UCSD-AML1 (cell line): ENCODE measurements around the gene CPNE1.

Source experiments
- DNase-seq: peaks from one replicate; lab custom pipeline; 2025; ENCODE audit not compliant: unreplicated experiment; lab: John Stamatoyannopoulos, UW

The CPNE1 gene

GRCh38 chr20:35600993-35601973 is 63.4 kb downstream of the CPNE1 start:
- peak; percentile 77 for DNase-seq

GRCh38 chr20:35600176-35600992 is 64.3 kb downstream of the CPNE1 start:
- no peak for DNase-seq

GRCh38 chr20:35599776-35600120 is 65.0 kb downstream of the CPNE1 start:
- no peak for DNase-seq

- DNase-seq: no peak
These were observed 65.6 kb downstream of the CPNE1 start for GRCh38 chr20:35598899-35599775.

GRCh38 chr20:35598476-35598875 is 66.2 kb downstream of the CPNE1 start:
- DNase-seq: no peak

- DNase-seq: no peak
These were observed 67.5 kb downstream of the CPNE1 start for GRCh38 chr20:35597186-35597585.

- no peak for DNase-seq
These were observed 68.8 kb downstream of the CPNE1 start for GRCh38 chr20:35595901-35596300.

- no peak for DNase-seq
These were observed 69.2 kb downstream of the CPNE1 start for GRCh38 chr20:35595456-35595855.

- DNase-seq: no peak
These were observed 72.2 kb downstream of the CPNE1 start for GRCh38 chr20:35592339-35592974.

- no peak for DNase-seq
These were observed 76.3 kb downstream of the CPNE1 start for GRCh38 chr20:35588397-35588796.

GRCh38 chr20:35587436-35587835 is 77.3 kb downstream of the CPNE1 start:
- no peak for DNase-seq

GRCh38 chr20:35586751-35587425 is 77.8 kb downstream of the CPNE1 start:
- DNase-seq: no peak

GRCh38 chr20:35583636-35584560 is 80.8 kb downstream of the CPNE1 start:
- DNase-seq: no peak

GRCh38 chr20:35582741-35583404 is 81.8 kb downstream of the CPNE1 start:
- no peak for DNase-seq

GRCh38 chr20:35582131-35582530 is 82.6 kb downstream of the CPNE1 start:
- no peak for DNase-seq

GRCh38 chr20:35579196-35579595 is 85.5 kb downstream of the CPNE1 start:
- DNase-seq: no peak

GRCh38 chr20:35578469-35578868 is 86.2 kb downstream of the CPNE1 start:
- no peak for DNase-seq

GRCh38 chr20:35576816-35577215 is 87.9 kb downstream of the CPNE1 start:
- DNase-seq: no peak
